NCI-H2029 (cell line): Measurements from ENCODE around the gene PARVG.

Experiments
- DNase-seq: peaks from one replicate; lab custom pipeline; 2025; lab: John Stamatoyannopoulos, UW

Gene PARVG

GRCh38 chr22:44195189-44195871 lies 14.6 kb downstream of the PARVG start:
- DNase-seq: no peak

- DNase-seq: no peak
Measured at GRCh38 chr22:44196241-44196640, 15.5 kb downstream of the PARVG start.

GRCh38 chr22:44196731-44197131 lies 16.0 kb downstream of the PARVG start:
- DNase-seq: no peak

GRCh38 chr22:44197271-44197670 lies 16.5 kb downstream of the PARVG start:
- no peak for DNase-seq

GRCh38 chr22:44199164-44199563 lies 18.4 kb downstream of the PARVG start:
- no peak for DNase-seq

- no peak for DNase-seq
Measured at GRCh38 chr22:44199866-44200265, 19.1 kb downstream of the PARVG start.

- DNase-seq: no peak
Measured at GRCh38 chr22:44200451-44200850, 19.7 kb downstream of the PARVG start.

- no peak for DNase-seq
Measured at GRCh38 chr22:44200855-44201550, 20.3 kb downstream of the PARVG start.

- no peak for DNase-seq
Measured at GRCh38 chr22:44201665-44202064, 20.9 kb downstream of the PARVG start.

- no peak for DNase-seq
Measured at GRCh38 chr22:44202261-44202789, 21.6 kb downstream of the PARVG start.

- DNase-seq: no peak
Measured at GRCh38 chr22:44203203-44203602, 22.5 kb downstream of the PARVG start.

- no peak for DNase-seq
Measured at GRCh38 chr22:44204739-44205515, 24.2 kb downstream of the PARVG start.

- no peak for DNase-seq
Measured at GRCh38 chr22:44205516-44206329, 25.0 kb downstream of the PARVG start.

GRCh38 chr22:44206330-44206645 lies 25.6 kb downstream of the PARVG start:
- no peak for DNase-seq

- no peak for DNase-seq
Measured at GRCh38 chr22:44206696-44207095, 26.0 kb downstream of the PARVG start.

GRCh38 chr22:44207173-44207980 lies 26.7 kb downstream of the PARVG start:
- no peak for DNase-seq

GRCh38 chr22:44207981-44208317 lies 27.2 kb downstream of the PARVG start:
- DNase-seq: no peak

GRCh38 chr22:44209343-44209742 lies 28.6 kb downstream of the PARVG start:
- DNase-seq: no peak

GRCh38 chr22:44210722-44211121 lies 30.0 kb downstream of the PARVG start:
- no peak for DNase-seq

GRCh38 chr22:44211256-44211945 lies 30.7 kb downstream of the PARVG start:
- no peak for DNase-seq
